ENCODE data around the gene IDH3A.

DNA sequence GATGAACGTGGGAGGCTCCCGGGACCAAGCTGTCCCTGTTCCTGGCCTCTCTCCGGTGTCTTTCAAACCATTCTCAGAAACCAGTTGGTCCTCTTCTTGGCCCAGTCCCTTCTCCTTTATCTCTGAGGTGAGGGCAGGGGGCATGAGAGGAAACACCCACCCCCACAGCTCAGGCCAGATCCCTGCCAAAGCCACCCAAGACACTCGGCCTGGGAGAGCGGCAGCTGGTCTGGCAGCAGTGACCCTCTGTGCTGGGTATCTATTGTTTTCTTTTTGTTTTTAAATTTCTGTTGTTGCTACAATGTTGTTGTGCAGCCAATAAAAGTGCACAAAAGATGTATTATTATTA lies 57.9 kb downstream of the IDH3A start:
- TF ChIP-seq CTCF (IDR thresholded peaks at IDR 0.05; ENCODE audit: low read depth, low read length) (no peak), POLR2A (IDR thresholded peaks at IDR 0.05; ENCODE audit: extremely low read depth, insufficient read length) (no peak), MYC (IDR thresholded peaks at IDR 0.05; ENCODE audit: low read depth, low read length) (no peak)

Data from NB4 (cell line).